HCT116 (cell line): ENCODE measurements around the gene ACOT9. TPM values are rescaled to one million over a fixed set of nuclear protein-coding genes. Genes with fewer than 3 reads are reported as not detected.

Experiments used
- ATAC-seq: fragments of 200-7000 bp; cut with Tn5 transposase; 2 replicates; pipeline ENCODE4 v1.9.1; 2020; ENCODE audit warnings: mild to moderate bottlenecking, moderate library complexity
- BruUV-seq: library from RNA; stranded (reverse); fragments of 400-500 nt; replicated peaks from 2 replicates; lab custom pipeline; 2021; lab: Mats Ljungman, UMichigan
- CTCF ChIA-PET: fragments of 300-600 bp; sonication (Branson Sonifier 250); formaldehyde crosslinking; loops from one replicate; lab custom pipeline; 2021; ENCODE audit warnings: antibody characterized with exemption; lab: Charles Lee
- POLR2A ChIA-PET: fragments of 300-600, 350-600 bp; sonication (Branson Sonifier 250); formaldehyde crosslinking; loops from one replicate; lab custom pipeline; 2021; ENCODE audit warnings: antibody characterized with exemption; lab: Charles Lee
- RAD21 ChIA-PET, 2 experiments: fragments of 300-600 bp; sonication (Branson Sonifier 250); formaldehyde crosslinking; loops; one replicate each; lab custom pipeline; 2023; ENCODE audit warnings: low total read pairs in 2 of 2; ENCODE audit not compliant: uncharacterized antibody in 2 of 2, unreplicated experiment in 2 of 2, low non-redundant PET in 1 of 2; lab: Charles Lee
- DNase-seq: peaks from one replicate; pipeline ENCODE4 v3.0.0-alpha.2; 2010; ENCODE audit warnings: low read depth, low spot score
- H2AFZ ChIP-seq: fragments of 200-600 bp; shearing (Covaris generic), sonication (generic); 2 replicates; pipeline ENCODE4 v1.6.1; 2017; ENCODE audit warnings: low read depth, mixed run types, mixed read lengths, antibody characterized with exemption, low read length; ENCODE audit not compliant: poor library complexity, severe bottlenecking
- H3K27ac ChIP-seq: 2 replicates; pipeline ENCODE4 v1.5.1; 2012; ENCODE audit warnings: low read depth, low read length
- H3K27me3 ChIP-seq: fragments of 200-600 bp; sonication (generic); 2 replicates; pipeline ENCODE4 v1.6.1; 2016; ENCODE audit warnings: mixed run types, low read length, mixed read lengths; ENCODE audit not compliant: insufficient read depth
- H3K36me3 ChIP-seq, 2 experiments: fragments of 200-500 bp in 1 of 2; fragments of 200-600 bp in 1 of 2; sonication (Bioruptor generic) in 1 of 2; sonication (generic) in 1 of 2; 2 replicates each; pipeline versions ENCODE4 v1.5.1 to v1.6.1; 2014 to 2016; ENCODE audit warnings: low read length in 2 of 2, inconsistent platforms in 1 of 2, mixed read lengths in 1 of 2, mixed run types in 1 of 2; ENCODE audit not compliant: insufficient read depth in 2 of 2, control insufficient read depth in 1 of 2
- H3K4me1 ChIP-seq, 2 experiments: fragments of 200-600 bp in 1 of 2; sonication (generic) in 1 of 2; 2 replicates each; pipeline versions ENCODE4 v1.5.1 to v1.6.1; 2012 to 2017; ENCODE audit warnings: low read length in 2 of 2, inconsistent platforms in 1 of 2, mild to moderate bottlenecking in 1 of 2, mixed read lengths in 1 of 2, mixed run types in 1 of 2, moderate library complexity in 1 of 2; ENCODE audit not compliant: insufficient read depth in 2 of 2, control insufficient read depth in 1 of 2
- H3K4me2 ChIP-seq: fragments of 200-600 bp; sonication (generic); 2 replicates; pipeline ENCODE4 v1.6.1; 2017; ENCODE audit warnings: mixed run types, low read length, mixed read lengths
- H3K4me3 ChIP-seq, 2 experiments: fragments of 200-600 bp in 1 of 2; sonication (generic) in 1 of 2; replicated peaks in 1 of 2; 2 replicates each; pipeline ENCODE4 v1.5.1; 2011 to 2016; ENCODE audit warnings: low read length in 2 of 2, control low read depth in 1 of 2, low read depth in 1 of 2, mild to moderate bottlenecking in 1 of 2, mixed read lengths in 1 of 2, mixed run types in 1 of 2
- H3K79me2 ChIP-seq: fragments of 200-600 bp; sonication (generic); 2 replicates; pipeline ENCODE4 v1.6.1; 2017; ENCODE audit warnings: mild to moderate bottlenecking, mixed run types, low read length, moderate library complexity, mixed read lengths; ENCODE audit not compliant: insufficient read depth
- H3K9ac ChIP-seq: fragments of 200-600 bp; sonication (generic); 2 replicates; pipeline ENCODE4 v1.6.1; 2016; ENCODE audit warnings: low read length, mixed read lengths
- H3K9me2 ChIP-seq: fragments of 200-600 bp; sonication (generic), shearing (Covaris generic); 2 replicates; pipeline ENCODE4 v1.6.1; 2017; ENCODE audit warnings: mixed run types, mild to moderate bottlenecking, moderate library complexity; ENCODE audit not compliant: insufficient read depth
- H3K9me3 ChIP-seq, 2 experiments: fragments of 200-500 bp in 1 of 2; fragments of 200-600 bp in 1 of 2; sonication (Bioruptor generic) in 1 of 2; sonication (generic) in 1 of 2; 2 replicates each; pipeline ENCODE4 v1.6.1; 2014 to 2017; ENCODE audit warnings: low read length in 2 of 2, mixed read lengths in 2 of 2, inconsistent platforms in 1 of 2, low read depth in 1 of 2, mild to moderate bottlenecking in 1 of 2, mixed run types in 1 of 2, moderate library complexity in 1 of 2; ENCODE audit not compliant: control insufficient read depth in 1 of 2, insufficient read depth in 1 of 2
- H4K20me1 ChIP-seq: fragments of 200-600 bp; sonication (generic), shearing (Covaris generic); 2 replicates; pipeline ENCODE4 v1.6.1; 2017; ENCODE audit warnings: mixed run types, mild to moderate bottlenecking, moderate library complexity; ENCODE audit not compliant: insufficient read depth
- ATF3 ChIP-seq: IDR thresholded peaks from 2 replicates; pipeline ENCODE4 v1.6.1; 2012
- CEBPB ChIP-seq: IDR thresholded peaks from 2 replicates; pipeline ENCODE4 v1.6.1; 2012; ENCODE audit warnings: low read depth
- ELF1 ChIP-seq: IDR thresholded peaks from 2 replicates; pipeline ENCODE4 v1.6.1; 2012; ENCODE audit warnings: low read depth, borderline replicate concordance
- EZH2 ChIP-seq: fragments of 200-600 bp; sonication (generic); IDR thresholded peaks from 2 replicates; pipeline ENCODE4 v1.6.1; 2017; ENCODE audit warnings: antibody characterized with exemption, mixed run types
- EZH2phosphoT487 ChIP-seq: fragments of 200-600 bp; IDR thresholded peaks from 2 replicates; pipeline ENCODE4 v1.6.1; 2018; ENCODE audit warnings: antibody characterized with exemption, borderline replicate concordance
- FOSL1 ChIP-seq: IDR thresholded peaks from 2 replicates; pipeline ENCODE4 v1.6.1; 2012; ENCODE audit warnings: low read depth
- JUND ChIP-seq: IDR thresholded peaks from 2 replicates; pipeline ENCODE4 v1.6.1; 2012
- POLR2A ChIP-seq: IDR thresholded peaks from 2 replicates; pipeline ENCODE4 v1.7.0; 2011; ENCODE audit warnings: borderline replicate concordance; ENCODE audit not compliant: insufficient read depth, insufficient read length; ENCODE audit errors: extremely low read depth
- POLR2AphosphoS5 ChIP-seq: IDR thresholded peaks from 2 replicates; pipeline ENCODE4 v1.6.1; 2011; ENCODE audit warnings: mild to moderate bottlenecking, low read depth, low read length, moderate library complexity
- REST ChIP-seq: IDR thresholded peaks from 2 replicates; pipeline ENCODE4 v1.6.1; 2012; ENCODE audit warnings: low read depth
- SIN3A ChIP-seq: IDR thresholded peaks from 2 replicates; pipeline ENCODE4 v1.6.1; 2012; ENCODE audit warnings: low read depth
- SP1 ChIP-seq: IDR thresholded peaks from 2 replicates; pipeline ENCODE4 v1.6.1; 2012; ENCODE audit warnings: low read depth
- SRF ChIP-seq: IDR thresholded peaks from 2 replicates; pipeline ENCODE4 v1.6.1; 2012; ENCODE audit warnings: low read depth
- TCF7L2 ChIP-seq: IDR thresholded peaks from 2 replicates; pipeline ENCODE4 v1.7.0; 2011; ENCODE audit warnings: borderline replicate concordance, inconsistent platforms; ENCODE audit not compliant: insufficient read depth, insufficient read length; ENCODE audit errors: extremely low read depth
- ZBTB33 ChIP-seq: IDR thresholded peaks from 2 replicates; pipeline ENCODE4 v1.6.1; 2011; ENCODE audit warnings: mild to moderate bottlenecking, low read length, moderate library complexity; ENCODE audit not compliant: insufficient replicate concordance; ENCODE audit errors: extremely low read depth
- ZFX ChIP-seq: fragments of 450-650 bp; IDR thresholded peaks from 2 replicates; pipeline ENCODE4 v1.6.1; 2017
- ZNF274 ChIP-seq: fragments of 200-500 bp; sonication (Bioruptor generic); IDR thresholded peaks from 2 replicates; pipeline ENCODE4 v1.6.1; 2014; ENCODE audit warnings: mild to moderate bottlenecking, low read depth, low read length, inconsistent platforms
- intact Hi-C: fragments of 100-400 bp; cut with micrococcal nuclease; formaldehyde crosslinking; loops from 2 replicates; pipeline ENCODE4 v1.10.0; 2022
- total RNA-seq: library from RNA; stranded (reverse); gene quantifications from one replicate; pipeline ENCODE4 v1.2.1, GENCODE V29; 2021; ENCODE audit not compliant: unreplicated experiment
- TF ChIP-seq, protein P1 (sequence below): IDR thresholded peaks from 2 replicates; pipeline ENCODE4 v1.6.1; 2012
- TF ChIP-seq, protein P2 (sequence below), 3 experiments: fragments of 200-600 bp in 1 of 3; sonication (generic) in 1 of 3; IDR thresholded peaks in 2 of 3; conservative IDR thresholded peaks in 1 of 3; 2 replicates each; pipeline ENCODE4 v1.5.1; 2012 to 2017; ENCODE audit warnings: low read depth in 2 of 3, low read length in 2 of 3, antibody characterized with exemption in 1 of 3, borderline replicate concordance in 1 of 3, control low read depth in 1 of 3, mild to moderate bottlenecking in 1 of 3, mixed read lengths in 1 of 3, mixed run types in 1 of 3, moderate library complexity in 1 of 3; ENCODE audit not compliant: insufficient read depth in 1 of 3

Gene ACOT9
- total RNA-seq, 1 experiment from 2014 or later, result 59.7 TPM

GRCh38 chrX:23745786-23746185 is 2.7 kb upstream of the ACOT9 start:
- BruUV-seq, result no TSS peak
- intact Hi-C loops, result no loop called here
- Histone ChIP-seq H2AFZ (no peak overlapping the region), H3K9me3 (no peaks in the 10 kb centered on the region)
- ATAC-seq, result no peak
- POLR2A ChIA-PET, result no interaction called here
- CTCF ChIA-PET, result no interaction called here
- TF ChIP-seq ZNF274 (no peak), JUND (no peak), CEBPB (no peak), ZBTB33 (no peak), EZH2phosphoT487 (no peak), POLR2AphosphoS5 (no peak), ZFX (no peak), TCF7L2 (no peak), POLR2A (no peak), SRF (no peak), SIN3A (no peak), EZH2 (no peak), ELF1 (no peak), FOSL1 (no peak), SP1 (no peak), REST (no peak), ATF3 (no peak)
- TF ChIP-seq, protein P1, sequence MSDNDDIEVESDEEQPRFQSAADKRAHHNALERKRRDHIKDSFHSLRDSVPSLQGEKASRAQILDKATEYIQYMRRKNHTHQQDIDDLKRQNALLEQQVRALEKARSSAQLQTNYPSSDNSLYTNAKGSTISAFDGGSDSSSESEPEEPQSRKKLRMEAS, result no peak
- TF ChIP-seq, protein P2, sequence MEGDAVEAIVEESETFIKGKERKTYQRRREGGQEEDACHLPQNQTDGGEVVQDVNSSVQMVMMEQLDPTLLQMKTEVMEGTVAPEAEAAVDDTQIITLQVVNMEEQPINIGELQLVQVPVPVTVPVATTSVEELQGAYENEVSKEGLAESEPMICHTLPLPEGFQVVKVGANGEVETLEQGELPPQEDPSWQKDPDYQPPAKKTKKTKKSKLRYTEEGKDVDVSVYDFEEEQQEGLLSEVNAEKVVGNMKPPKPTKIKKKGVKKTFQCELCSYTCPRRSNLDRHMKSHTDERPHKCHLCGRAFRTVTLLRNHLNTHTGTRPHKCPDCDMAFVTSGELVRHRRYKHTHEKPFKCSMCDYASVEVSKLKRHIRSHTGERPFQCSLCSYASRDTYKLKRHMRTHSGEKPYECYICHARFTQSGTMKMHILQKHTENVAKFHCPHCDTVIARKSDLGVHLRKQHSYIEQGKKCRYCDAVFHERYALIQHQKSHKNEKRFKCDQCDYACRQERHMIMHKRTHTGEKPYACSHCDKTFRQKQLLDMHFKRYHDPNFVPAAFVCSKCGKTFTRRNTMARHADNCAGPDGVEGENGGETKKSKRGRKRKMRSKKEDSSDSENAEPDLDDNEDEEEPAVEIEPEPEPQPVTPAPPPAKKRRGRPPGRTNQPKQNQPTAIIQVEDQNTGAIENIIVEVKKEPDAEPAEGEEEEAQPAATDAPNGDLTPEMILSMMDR (IDR thresholded peaks at IDR 0.05 in 2 of 3, conservative IDR thresholded peaks at IDR 0.05 in 1 of 3; ENCODE audit: borderline replicate concordance in 1 of 3, insufficient read depth in 1 of 3, low read depth in 2 of 3, low read length in 2 of 3), result no peak
- TF ChIP-seq, all 23 proteins: peak for 0
- peaks cover 0 to 12% of the 10 kb centered on the region in 2 experiments; a peak in 3 of 4 replicates for H3K4me1 ChIP-seq
- no peaks in the 10 kb centered on the region for H3K27me3 ChIP-seq
- H3K79me2 ChIP-seq, result peaks cover 20% of the 10 kb centered on the region
- no peak overlapping the region for H3K27ac ChIP-seq
- no peaks in the 10 kb centered on the region for H3K9me2 ChIP-seq
- RAD21 ChIA-PET, result no interaction called here
- no peaks in the 10 kb centered on the region for H3K36me3 ChIP-seq
- no peak overlapping the region for H3K9ac ChIP-seq
- H3K4me2 ChIP-seq, result no peak overlapping the region
- H4K20me1 ChIP-seq, result no peaks in the 10 kb centered on the region
- DNase-seq, result no peak
- no peak overlapping the region for H3K4me3 ChIP-seq
